Neural crest cell (in vitro differentiated cells): ENCODE measurements around the gene SARM1. TPM values are rescaled to one million over a fixed set of nuclear protein-coding genes. Genes with fewer than 3 reads are reported as not detected.

Experiments
- DNase-seq: peaks from one replicate; pipeline ENCODE4 v3.0.0; 2021; ENCODE audit warnings: low read depth, mixed read lengths, low spot score
- H3K27ac Mint-ChIP-seq: one replicate; pipeline ENCODE4 v1.8.0; 2021; ENCODE audit warnings: mild to moderate bottlenecking, mixed read lengths; ENCODE audit not compliant: unreplicated experiment
- H3K27me3 Mint-ChIP-seq: 2 replicates; pipeline ENCODE4 v1.8.0; 2021; ENCODE audit warnings: low read depth, mild to moderate bottlenecking, mixed read lengths
- H3K36me3 Mint-ChIP-seq: 2 replicates; pipeline ENCODE4 v1.8.0; 2021; ENCODE audit warnings: low read depth, mild to moderate bottlenecking, mixed read lengths
- H3K4me1 Mint-ChIP-seq: 2 replicates; pipeline ENCODE4 v1.8.0; 2021; ENCODE audit warnings: mixed read lengths
- H3K4me3 Mint-ChIP-seq: one replicate; pipeline ENCODE4 v1.8.0; 2021; ENCODE audit warnings: mild to moderate bottlenecking, mixed read lengths
- H3K9me3 Mint-ChIP-seq: 2 replicates; pipeline ENCODE4 v1.8.0; 2021; ENCODE audit warnings: mixed read lengths
- CTCF ChIP-seq: fragments of 200-600 bp; sonication (generic); conservative IDR thresholded peaks from 2 replicates; pipeline ENCODE4 v1.5.0; 2021; ENCODE audit warnings: antibody characterized with exemption, mild to moderate bottlenecking
- total RNA-seq: library from RNA; stranded (reverse); gene quantifications from 2 replicates; pipeline ENCODE4 v1.2.1, GENCODE V29; 2021

Gene SARM1
- total RNA-seq, 1 donor from 2014 or later: 52.5 TPM

- no peak for TF ChIP-seq CTCF
- H3K27ac Mint-ChIP-seq: no peak within 1 kb of the TSS
- H3K27me3 Mint-ChIP-seq: no peaks in the 10 kb centered on the region
- H3K4me1 Mint-ChIP-seq: peaks cover 2% of the 10 kb centered on the region
- no peak within 1 kb of the TSS for H3K4me3 Mint-ChIP-seq
- H3K36me3 Mint-ChIP-seq: no peaks in the 10 kb centered on the region
- no peaks in the 10 kb centered on the region for H3K9me3 Mint-ChIP-seq
- DNase-seq: no peak
Observed at GRCh38 chr17:28364665-28365363, 6.7 kb upstream of the SARM1 start, which contains the start of gene SEBOX. Gene SEBOX, minus strand, starts transcription at chr17:28365199. Its CDS starts 48 bp downstream, at chr17:28365151.

- Mint-ChIP-seq H3K27ac (no peak overlapping the region), H3K4me1 (peaks cover 9% of the 10 kb centered on the region), H3K27me3 (no peaks in the 10 kb centered on the region), H3K9me3 (no peaks in the 10 kb centered on the region), H3K36me3 (no peaks in the 10 kb centered on the region), H3K4me3 (no peak overlapping the region)
- no peak for DNase-seq
- TF ChIP-seq CTCF: no peak
Observed at GRCh38 chr17:28365487-28365886, 6.0 kb upstream of the SARM1 start.

GRCh38 chr17:28366605-28367004, 4.9 kb upstream of the SARM1 start:
- H3K27ac Mint-ChIP-seq: no peak overlapping the region
- H3K4me1 Mint-ChIP-seq: peaks cover 17% of the 10 kb centered on the region
- no peaks in the 10 kb centered on the region for H3K36me3 Mint-ChIP-seq
- H3K9me3 Mint-ChIP-seq: no peaks in the 10 kb centered on the region
- peak overlapping the region; percentile 21 for H3K4me3 Mint-ChIP-seq
- no peak for TF ChIP-seq CTCF
- no peak for DNase-seq
- no peaks in the 10 kb centered on the region for H3K27me3 Mint-ChIP-seq

- no peak for DNase-seq
- Mint-ChIP-seq H3K4me1 (peaks cover 22% of the 10 kb centered on the region), H3K36me3 (no peaks in the 10 kb centered on the region), H3K4me3 (peak overlapping the region; percentile 51), H3K27ac (no peak overlapping the region), H3K9me3 (no peaks in the 10 kb centered on the region), H3K27me3 (no peaks in the 10 kb centered on the region)
- TF ChIP-seq CTCF: no peak
Observed at GRCh38 chr17:28367641-28368305, 3.7 kb upstream of the SARM1 start.

GRCh38 chr17:28368306-28368831, 3.1 kb upstream of the SARM1 start:
- H3K4me1 Mint-ChIP-seq: peaks cover 28% of the 10 kb centered on the region
- H3K27me3 Mint-ChIP-seq: no peaks in the 10 kb centered on the region
- H3K27ac Mint-ChIP-seq: no peak overlapping the region
- TF ChIP-seq CTCF: no peak
- DNase-seq: no peak
- peak overlapping the region; percentile 51 for H3K4me3 Mint-ChIP-seq
- H3K36me3 Mint-ChIP-seq: no peaks in the 10 kb centered on the region
- H3K9me3 Mint-ChIP-seq: no peaks in the 10 kb centered on the region
